Stimulated activated CD8-positive, alpha-beta memory T cell treated with anti-CD3 and anti-CD28 coated beads, Interleukin-15, amount 100 ng/mL, for 24 hours (primary cell): Measurements from ENCODE around the gene PTGES3L.

Experiments
- DNase-seq: peaks from one replicate; pipeline ENCODE4 v3.0.0-alpha.2; 2020; ENCODE audit warnings: low read depth

Gene PTGES3L

GRCh38 chr17:42979511-42980273 is at the start of gene PTGES3L:
TSS of gene PTGES3L (minus strand) at chr17:42980080. CDS start at chr17:42980053, 27 bp downstream.
- no peak for DNase-seq

- DNase-seq, result no peak
These were observed 48.5 kb upstream of the PTGES3L start for GRCh38 chr17:43028221-43028861.

- DNase-seq, result no peak
These were observed 47.5 kb upstream of the PTGES3L start for GRCh38 chr17:43027091-43028032.

DNA sequence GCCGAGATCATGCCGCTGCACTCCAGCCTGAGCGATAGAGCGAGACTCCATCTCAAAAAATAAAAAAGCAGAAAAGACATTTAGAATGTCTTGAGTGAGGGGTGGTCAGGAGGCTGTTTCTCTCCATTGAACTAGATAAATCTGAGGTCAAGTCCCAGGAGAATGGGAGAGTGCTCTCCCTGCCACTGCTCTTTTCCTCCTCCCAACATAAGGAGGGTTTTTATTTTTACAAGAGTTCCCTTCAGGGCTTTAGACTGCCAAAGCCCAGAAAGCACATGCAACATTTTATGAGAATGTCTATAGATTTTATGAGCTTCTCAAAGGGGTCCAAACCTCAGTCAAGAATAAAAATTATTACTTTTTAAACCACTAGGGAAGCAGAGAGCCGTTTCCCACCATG is 46.7 kb upstream of the PTGES3L start:
- no peak for DNase-seq

DNA sequence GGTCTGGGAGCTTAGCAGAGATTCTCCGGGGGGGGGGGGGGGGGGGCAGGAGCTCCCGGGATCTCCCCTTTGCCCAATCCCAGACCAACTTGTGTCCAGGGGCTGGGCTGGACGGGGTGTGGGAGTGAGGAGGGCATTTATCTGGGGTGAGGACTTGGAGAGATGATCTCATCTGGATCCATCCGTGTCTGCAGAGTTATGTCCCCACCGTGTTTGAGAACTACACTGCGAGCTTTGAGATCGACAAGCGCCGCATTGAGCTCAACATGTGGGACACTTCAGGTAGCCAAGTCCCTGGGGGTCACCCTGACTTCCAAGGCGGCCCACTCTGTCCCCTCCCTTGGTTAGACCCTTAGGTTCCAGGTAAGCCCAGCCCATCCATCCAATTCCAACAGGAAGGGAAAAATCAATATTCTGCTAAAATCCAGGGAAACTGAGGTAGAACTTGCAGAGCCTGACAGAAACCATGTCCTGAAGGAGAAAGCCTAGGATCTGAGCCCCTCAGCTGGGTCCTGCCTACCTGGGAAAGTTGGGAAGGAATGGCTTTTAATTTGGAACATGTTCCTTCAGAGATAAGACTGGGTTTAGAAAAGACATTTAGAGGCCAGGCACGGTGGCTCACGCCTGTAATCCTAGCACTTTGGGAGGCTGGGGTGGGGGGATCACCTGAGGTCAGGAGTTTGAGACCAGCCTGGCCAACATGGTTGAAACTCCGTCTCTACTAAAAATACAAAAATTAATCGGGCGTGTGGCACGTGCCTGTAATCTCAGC is 46.1 kb upstream of the PTGES3L start:
- no peak for DNase-seq

DNA sequence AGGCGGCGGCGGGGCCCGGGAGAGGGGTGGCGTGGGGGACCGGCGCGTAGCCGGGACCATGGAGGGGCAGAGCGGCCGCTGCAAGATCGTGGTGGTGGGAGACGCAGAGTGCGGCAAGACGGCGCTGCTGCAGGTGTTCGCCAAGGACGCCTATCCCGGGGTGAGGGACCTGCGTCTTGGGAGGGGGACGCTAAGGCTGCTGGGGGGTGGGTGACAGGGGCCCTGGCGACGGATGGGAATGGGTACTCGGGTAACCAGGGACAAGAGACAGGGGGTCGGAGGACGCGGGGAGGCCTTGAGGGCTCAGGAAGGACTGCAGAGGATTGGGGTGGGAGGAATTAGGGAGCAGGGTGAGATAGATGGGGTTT is 45.4 kb upstream of the PTGES3L start:
- DNase-seq, result no peak

DNA sequence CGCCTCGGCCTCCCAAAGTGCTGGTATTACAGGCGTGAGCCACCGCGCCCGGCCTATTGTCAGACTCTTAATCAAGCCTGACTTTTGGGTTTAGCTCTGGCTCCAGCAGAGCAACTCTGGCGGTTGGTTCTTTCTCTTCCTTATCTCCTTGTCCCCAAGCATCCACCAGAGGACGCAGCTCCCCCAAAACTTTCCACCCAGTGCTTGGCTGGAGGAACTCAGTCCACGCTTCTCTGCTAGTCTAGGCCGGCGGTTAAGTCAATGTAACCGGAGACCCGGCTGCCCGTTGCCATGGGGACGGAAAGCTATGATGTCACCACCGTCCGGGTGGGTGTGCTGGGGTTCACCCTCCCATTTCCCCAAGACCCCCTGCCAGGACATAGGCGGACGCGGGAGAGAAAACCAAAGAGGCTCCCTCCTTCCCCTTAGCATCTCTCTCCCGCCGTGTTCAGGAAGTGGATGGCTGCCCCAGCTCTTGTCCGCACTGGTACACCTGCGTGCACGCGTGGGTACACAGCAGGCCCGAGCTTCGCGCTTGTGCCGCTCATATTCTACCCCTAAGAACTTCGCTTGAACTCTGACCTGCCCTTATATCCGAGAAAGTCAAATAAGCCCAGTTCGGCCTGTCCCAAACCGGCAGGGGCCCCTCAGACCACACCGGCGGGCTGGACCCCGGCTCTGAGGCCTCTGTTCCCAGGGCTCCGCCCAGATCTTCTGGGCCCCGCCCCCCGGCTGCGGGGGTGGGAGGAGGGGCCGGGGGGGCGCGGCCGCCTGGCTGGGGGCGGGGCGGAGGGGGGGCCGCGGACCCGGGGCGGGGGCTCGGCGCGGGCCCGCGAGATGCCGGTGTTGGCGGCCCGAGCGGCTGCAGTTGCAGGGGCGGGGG is 44.8 kb upstream of the PTGES3L start, which contains the start of gene RND2:
Gene RND2, plus strand, starts transcription at position 825 of the 883 bp plus-strand sequence. CDS start 117 bp downstream, outside the sequence.
- peak; percentile 43 for DNase-seq

GRCh38 chr17:43021741-43022512 is 42.0 kb upstream of the PTGES3L start, which contains the start of gene VAT1:
TSS of gene VAT1 (minus strand) at chr17:43022385. CDS start at chr17:43022322, 63 bp downstream.
- peak; percentile 47 for DNase-seq

GRCh38 chr17:43020789-43021740 is 41.2 kb upstream of the PTGES3L start:
- no peak for DNase-seq

DNA sequence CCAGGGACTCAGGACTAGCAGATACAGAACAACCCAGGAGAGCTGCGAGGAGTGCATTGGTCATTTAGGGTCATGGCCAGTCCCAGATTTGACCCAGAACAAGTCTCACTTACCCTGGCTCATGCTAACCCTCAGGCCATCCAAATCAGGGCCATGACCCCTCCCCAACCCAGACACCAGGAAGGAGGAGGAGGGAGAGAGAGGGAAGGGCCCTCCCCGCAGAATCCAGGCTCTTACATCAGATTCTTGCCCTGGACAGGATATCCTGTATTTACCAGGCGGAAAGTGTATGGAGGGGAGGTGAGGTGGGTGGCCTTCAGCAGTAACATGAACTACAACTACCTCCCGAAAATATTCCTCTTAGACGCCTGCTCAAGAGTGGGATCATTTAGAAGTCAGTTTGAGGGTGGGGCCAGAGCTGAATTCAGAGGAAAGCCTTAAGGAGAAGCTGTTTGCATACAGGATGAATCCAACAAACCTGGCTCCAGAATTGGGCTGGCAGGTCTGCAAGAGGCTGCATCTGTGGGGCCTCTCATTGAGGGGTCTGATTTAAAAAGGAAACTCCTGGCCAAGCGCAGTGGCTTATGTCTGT is 40.2 kb upstream of the PTGES3L start:
- DNase-seq, result no peak

- no peak for DNase-seq
These were observed 39.5 kb upstream of the PTGES3L start for GRCh38 chr17:43019418-43019817.

GRCh38 chr17:43018932-43019331 is 39.1 kb upstream of the PTGES3L start:
- no peak for DNase-seq

- DNase-seq, result no peak
These were observed 38.4 kb upstream of the PTGES3L start for GRCh38 chr17:43018008-43018853.

- no peak for DNase-seq
These were observed 36.3 kb upstream of the PTGES3L start for GRCh38 chr17:43016216-43016615.

GRCh38 chr17:43015579-43015978 is 35.7 kb upstream of the PTGES3L start:
- DNase-seq, result no peak

- DNase-seq, result no peak
These were observed 35.0 kb upstream of the PTGES3L start for GRCh38 chr17:43014649-43015542.
